Measurements from ENCODE around the gene DBI.

- TF ChIP-seq POLR2AphosphoS5 (IDR thresholded peaks at IDR 0.05; ENCODE audit: low read depth) (no peak), CTCF (conservative IDR thresholded peaks at IDR 0.05; ENCODE audit: low read depth in 2 of 2) (no peak), EZH2 (IDR thresholded peaks at IDR 0.05; ENCODE audit: low read depth, unreplicated experiment) (no peak), REST (IDR thresholded peaks at IDR 0.05; ENCODE audit: unreplicated experiment) (no peak), NANOG (IDR thresholded peaks at IDR 0.05; ENCODE audit: borderline replicate concordance) (no peak), ZNF331 (CRISPR knock-in tag; IDR thresholded peaks at IDR 0.05; ENCODE audit: low read depth) (no peak), EZH2phosphoT487 (IDR thresholded peaks at IDR 0.05; ENCODE audit: unreplicated experiment) (no peak), STAT1 (IDR thresholded peaks at IDR 0.05; ENCODE audit: unreplicated experiment) (no peak), ETS1 (IDR thresholded peaks at IDR 0.05) (no peak), ZNF462 (CRISPR knock-in tag; IDR thresholded peaks at IDR 0.05) (no peak)
Measured at GRCh38 chr2:119383410-119384140, 16.8 kb downstream of the DBI start.

Data from GM23338 (cell line).